SK-N-MC (cell line): Measurements from ENCODE around the gene TOP2B.

ENCODE experiments used
- DNase-seq: peaks from one replicate; pipeline ENCODE4 v3.0.0-alpha.2; 2011; ENCODE audit warnings: low read depth, low spot score
- H3K27ac ChIP-seq: fragments of 200-600 bp; sonication (generic); 2 replicates; pipeline ENCODE4 v1.5.1; 2016; ENCODE audit warnings: mixed run types
- H3K36me3 ChIP-seq: fragments of 200-600 bp; sonication (generic); 2 replicates; pipeline ENCODE4 v1.6.1; 2017; ENCODE audit warnings: antibody characterized with exemption, low read length, mixed read lengths; ENCODE audit not compliant: insufficient read depth
- H3K4me3 ChIP-seq: fragments of 200-600 bp; sonication (generic); 2 replicates; pipeline ENCODE4 v1.5.1; 2016
- H3K9ac ChIP-seq: fragments of 200-600 bp; sonication (generic); 2 replicates; pipeline ENCODE4 v1.8.0; 2017; ENCODE audit warnings: mixed run types, mixed read lengths; ENCODE audit not compliant: insufficient read length
- H3K9me3 ChIP-seq: fragments of 200-600 bp; sonication (generic); 2 replicates; pipeline ENCODE4 v1.6.1; 2017; ENCODE audit warnings: low read depth, mild to moderate bottlenecking, antibody characterized with exemption, low read length, moderate library complexity, mixed read lengths
- EZH2 ChIP-seq: fragments of 200-600 bp; sonication (generic); IDR thresholded peaks from one replicate; pipeline ENCODE4 v1.6.1; 2017; ENCODE audit warnings: antibody characterized with exemption
- FOXP2 ChIP-seq: optimal IDR thresholded peaks from 2 replicates; pipeline ENCODE3; 2011; ENCODE audit warnings: mild to moderate bottlenecking, moderate library complexity; ENCODE audit not compliant: insufficient read depth; ENCODE audit errors: extremely low read length, control extremely low read depth
- POLR2AphosphoS5 ChIP-seq: IDR thresholded peaks from 2 replicates; pipeline ENCODE4 v1.6.1; 2012; ENCODE audit warnings: mild to moderate bottlenecking, low read depth, low read length, borderline replicate concordance

The TOP2B gene

GRCh38 chr3:25611193-25611592, 53.5 kb downstream of the TOP2B start:
- Histone ChIP-seq H3K27ac (no peak overlapping the region), H3K4me3 (no peak overlapping the region), H3K9ac (no peak overlapping the region), H3K9me3 (no peaks in the 10 kb centered on the region), H3K36me3 (peaks cover 31% of the 10 kb centered on the region)
- DNase-seq: no peak
- TF ChIP-seq FOXP2: no peak
- no peak for TF ChIP-seq POLR2AphosphoS5
- TF ChIP-seq EZH2: no peak

- H3K9me3 ChIP-seq: no peaks in the 10 kb centered on the region
- no peak overlapping the region for H3K9ac ChIP-seq
- no peak for DNase-seq
- no peak overlapping the region for H3K27ac ChIP-seq
- peaks cover 31% of the 10 kb centered on the region for H3K36me3 ChIP-seq
- TF ChIP-seq POLR2AphosphoS5: no peak
- TF ChIP-seq FOXP2: no peak
- TF ChIP-seq EZH2: no peak
- H3K4me3 ChIP-seq: no peak overlapping the region
These were observed 53.9 kb downstream of the TOP2B start for GRCh38 chr3:25610779-25611178.

DNA sequence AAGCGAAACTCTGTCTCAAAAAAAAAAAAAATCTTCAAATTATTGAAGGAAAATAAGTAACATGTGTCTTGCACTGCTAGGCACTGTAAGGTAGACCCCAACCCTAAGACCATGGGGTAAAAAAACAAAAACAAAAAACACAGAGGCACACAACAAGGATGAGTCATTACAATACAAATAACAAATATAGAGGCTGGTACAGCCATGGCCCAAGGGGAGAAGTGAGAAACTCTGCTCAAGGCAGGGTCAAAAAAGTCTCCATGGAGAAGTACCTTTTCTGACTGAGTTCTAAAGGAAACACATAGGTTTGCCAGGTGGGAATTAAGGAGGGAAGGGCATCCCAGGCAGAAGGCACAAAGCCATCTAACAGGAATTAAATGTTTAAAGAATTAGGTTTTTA, 54.5 kb downstream of the TOP2B start:
- no peak overlapping the region for H3K27ac ChIP-seq
- no peak for DNase-seq
- H3K36me3 ChIP-seq: peaks cover 31% of the 10 kb centered on the region
- TF ChIP-seq EZH2 (no peak), POLR2AphosphoS5 (no peak), FOXP2 (no peak)
- no peak overlapping the region for H3K9ac ChIP-seq
- no peaks in the 10 kb centered on the region for H3K9me3 ChIP-seq
- H3K4me3 ChIP-seq: no peak overlapping the region

- no peak overlapping the region for H3K9ac ChIP-seq
- no peak overlapping the region for H3K27ac ChIP-seq
- no peak for DNase-seq
These were observed 60.5 kb downstream of the TOP2B start for GRCh38 chr3:25604107-25604805.

DNA sequence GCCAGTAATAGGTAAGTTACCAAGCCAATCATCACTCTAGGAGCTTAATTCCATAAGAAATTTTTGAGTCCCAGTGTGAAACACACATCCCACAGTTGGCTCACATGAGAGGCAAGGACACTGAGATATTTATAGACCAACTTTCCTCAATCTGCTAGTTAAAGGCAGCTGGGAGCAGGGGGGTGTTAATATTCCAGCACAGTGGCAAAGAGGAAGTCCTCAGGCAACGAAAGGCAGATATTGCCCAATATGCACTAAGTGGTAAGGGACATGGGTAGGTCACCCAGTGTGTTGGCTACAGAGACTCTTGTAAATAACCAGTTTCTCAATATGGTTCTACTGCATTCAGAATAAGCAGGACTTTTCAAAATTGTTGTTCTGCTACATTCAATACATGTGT, 61.0 kb downstream of the TOP2B start:
- Histone ChIP-seq H3K36me3 (peaks cover 12% of the 10 kb centered on the region), H3K9me3 (no peaks in the 10 kb centered on the region), H3K27ac (no peak overlapping the region), H3K9ac (no peak overlapping the region), H3K4me3 (no peak overlapping the region)
- no peak for DNase-seq
- TF ChIP-seq POLR2AphosphoS5 (no peak), FOXP2 (no peak), EZH2 (no peak)

More at GRCh38 chr3:25604107-25604805, 60.5 kb downstream of the TOP2B start:
- Histone ChIP-seq H3K9me3 (no peaks in the 10 kb centered on the region), H3K36me3 (peaks cover 16% of the 10 kb centered on the region), H3K4me3 (no peak overlapping the region)
- TF ChIP-seq FOXP2 (no peak), EZH2 (no peak), POLR2AphosphoS5 (no peak)

DNA sequence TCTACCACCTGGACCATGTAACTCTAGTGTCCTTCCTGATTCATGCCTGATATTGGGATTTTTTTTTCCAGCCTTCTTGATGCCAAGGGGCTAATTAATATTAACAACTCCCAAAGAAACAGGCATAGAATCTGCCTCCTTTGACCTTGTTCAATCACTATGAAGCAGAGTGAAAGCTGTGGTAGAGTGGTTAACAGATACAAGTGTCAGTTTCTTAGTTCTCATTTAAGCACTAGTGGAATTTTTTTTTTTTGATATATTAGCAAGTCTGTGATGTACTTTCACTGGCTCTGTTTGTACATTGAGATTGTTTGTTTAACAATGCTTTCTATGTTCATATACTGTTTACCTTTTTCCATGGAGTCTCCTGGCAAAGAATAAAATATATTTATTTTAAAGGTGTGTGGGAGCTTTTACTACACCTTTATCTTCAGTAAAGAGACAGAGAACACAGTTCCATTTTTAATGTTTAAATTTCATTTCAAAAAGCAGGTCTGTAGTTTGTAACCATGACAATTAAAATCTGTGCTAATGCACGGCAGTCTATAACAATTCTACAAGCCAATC, 67.1 kb downstream of the TOP2B start:
- Histone ChIP-seq H3K9ac (no peak overlapping the region), H3K36me3 (peaks cover 4% of the 10 kb centered on the region; the same call in 1 of the 2 replicates), H3K9me3 (no peaks in the 10 kb centered on the region), H3K27ac (no peak overlapping the region), H3K4me3 (no peak overlapping the region)
- TF ChIP-seq EZH2: no peak
- TF ChIP-seq POLR2AphosphoS5: no peak
- no peak for TF ChIP-seq FOXP2
- DNase-seq: no peak

DNA sequence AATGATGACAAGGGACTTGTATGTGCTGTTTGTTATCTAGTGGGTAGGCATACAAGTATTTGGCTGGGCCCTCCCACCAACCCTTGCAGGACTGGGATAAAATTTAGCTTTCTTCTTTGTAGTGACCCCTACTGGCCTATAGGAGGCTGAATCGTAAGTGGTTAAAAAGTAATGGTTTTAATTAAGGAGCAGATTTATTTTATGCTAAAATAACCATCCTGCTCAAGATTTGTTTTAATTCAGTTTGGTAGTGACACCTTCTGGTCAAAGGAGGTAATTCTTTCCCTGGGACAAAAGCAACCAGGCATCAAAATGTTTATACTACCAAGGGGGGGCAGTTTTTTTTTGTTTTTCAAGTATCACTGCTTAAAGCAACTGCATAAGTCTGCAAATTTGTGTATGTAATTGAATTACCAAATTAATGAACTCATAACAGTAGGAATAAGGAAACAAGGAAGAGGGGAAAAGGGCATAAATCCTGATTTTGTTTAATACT, 70.7 kb downstream of the TOP2B start:
- no peak overlapping the region for H3K27ac ChIP-seq
- peaks cover 4% of the 10 kb centered on the region; the same call in 1 of the 2 replicates for H3K36me3 ChIP-seq
- no peak overlapping the region for H3K4me3 ChIP-seq
- DNase-seq: peak; percentile 28
- no peak overlapping the region for H3K9ac ChIP-seq
- H3K9me3 ChIP-seq: no peaks in the 10 kb centered on the region
- TF ChIP-seq EZH2: no peak
- no peak for TF ChIP-seq FOXP2
- no peak for TF ChIP-seq POLR2AphosphoS5

GRCh38 chr3:25593001-25593400, 71.7 kb downstream of the TOP2B start:
- Histone ChIP-seq H3K9ac (no peak overlapping the region), H3K9me3 (no peaks in the 10 kb centered on the region), H3K36me3 (peaks cover 2% of the 10 kb centered on the region; the same call in 1 of the 2 replicates), H3K27ac (no peak overlapping the region), H3K4me3 (no peak overlapping the region)
- TF ChIP-seq EZH2 (no peak), POLR2AphosphoS5 (no peak), FOXP2 (no peak)
- DNase-seq: no peak
